Erythroblast (primary cell): ENCODE data around the gene HEG1.

ENCODE experiments used
- GATA1 ChIP-seq: IDR thresholded peaks from 2 replicates; pipeline ENCODE4 v1.6.1; 2011; ENCODE audit warnings: low read depth, mild to moderate bottlenecking, control low read depth, low read length, moderate library complexity
- POLR2A ChIP-seq: IDR thresholded peaks from 2 replicates; pipeline ENCODE4 v1.6.1; 2011; ENCODE audit warnings: mild to moderate bottlenecking, low read length

DNA sequence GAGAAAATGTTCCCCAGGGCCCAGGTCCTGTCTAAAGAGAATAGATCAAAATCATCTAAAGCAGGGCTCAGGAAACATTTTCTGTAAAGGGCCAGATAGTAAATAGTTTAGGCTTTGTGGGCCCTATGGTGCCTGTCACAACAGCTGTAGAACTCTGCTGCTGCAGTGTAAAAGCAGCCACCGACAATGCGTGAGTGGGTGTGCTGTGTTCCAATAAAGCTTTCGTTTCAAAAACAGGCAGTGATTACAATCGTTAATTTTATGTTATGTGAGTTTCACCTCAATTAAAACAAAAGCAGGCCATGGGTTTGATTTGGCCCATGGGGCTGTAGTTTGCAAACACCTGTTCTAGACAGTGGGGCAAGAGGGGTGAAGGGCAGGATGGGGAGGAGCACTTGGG, 12.5 kb upstream of the HEG1 start:
- TF ChIP-seq POLR2A (no peak), GATA1 (no peak)
